NB4 (cell line): Measurements from ENCODE around the gene BANP.

Source experiments
- POLR2A ChIP-seq: IDR thresholded peaks from 2 replicates; pipeline ENCODE4 v1.6.1; 2011; ENCODE audit warnings: mild to moderate bottlenecking; ENCODE audit not compliant: insufficient read length; ENCODE audit errors: extremely low read depth
- TF ChIP-seq, protein P1 (sequence below): IDR thresholded peaks from one replicate; pipeline ENCODE4 v1.5.1; 2012; ENCODE audit warnings: low read depth, low read length
- TF ChIP-seq, protein P2 (sequence below): IDR thresholded peaks from 2 replicates; pipeline ENCODE4 v1.6.1; 2011; ENCODE audit warnings: low read depth, low read length

DNA sequence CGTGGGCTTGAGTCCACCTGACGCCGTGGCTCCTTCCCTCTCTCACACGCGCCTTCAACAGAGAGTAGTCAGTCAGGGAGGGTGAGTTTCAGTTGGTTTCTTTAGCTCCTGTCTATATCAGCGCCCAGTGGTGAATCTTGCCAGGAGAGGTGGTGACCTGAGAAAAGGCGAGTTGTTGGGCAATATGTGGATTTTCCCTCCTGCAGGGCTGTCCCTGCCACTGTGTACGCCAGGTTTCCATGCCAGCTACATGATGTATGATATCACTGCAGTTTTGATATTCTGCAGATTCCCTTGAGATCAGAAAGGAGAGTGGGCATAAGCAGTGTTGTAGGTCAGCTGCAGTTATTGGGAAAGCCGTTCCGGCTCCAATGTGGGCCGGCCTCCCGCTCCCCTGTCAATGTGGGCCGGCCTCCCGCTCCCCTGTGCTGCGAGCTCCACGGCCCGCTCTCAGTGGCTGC, 31.4 kb downstream of the BANP start:
- TF ChIP-seq, protein P1, sequence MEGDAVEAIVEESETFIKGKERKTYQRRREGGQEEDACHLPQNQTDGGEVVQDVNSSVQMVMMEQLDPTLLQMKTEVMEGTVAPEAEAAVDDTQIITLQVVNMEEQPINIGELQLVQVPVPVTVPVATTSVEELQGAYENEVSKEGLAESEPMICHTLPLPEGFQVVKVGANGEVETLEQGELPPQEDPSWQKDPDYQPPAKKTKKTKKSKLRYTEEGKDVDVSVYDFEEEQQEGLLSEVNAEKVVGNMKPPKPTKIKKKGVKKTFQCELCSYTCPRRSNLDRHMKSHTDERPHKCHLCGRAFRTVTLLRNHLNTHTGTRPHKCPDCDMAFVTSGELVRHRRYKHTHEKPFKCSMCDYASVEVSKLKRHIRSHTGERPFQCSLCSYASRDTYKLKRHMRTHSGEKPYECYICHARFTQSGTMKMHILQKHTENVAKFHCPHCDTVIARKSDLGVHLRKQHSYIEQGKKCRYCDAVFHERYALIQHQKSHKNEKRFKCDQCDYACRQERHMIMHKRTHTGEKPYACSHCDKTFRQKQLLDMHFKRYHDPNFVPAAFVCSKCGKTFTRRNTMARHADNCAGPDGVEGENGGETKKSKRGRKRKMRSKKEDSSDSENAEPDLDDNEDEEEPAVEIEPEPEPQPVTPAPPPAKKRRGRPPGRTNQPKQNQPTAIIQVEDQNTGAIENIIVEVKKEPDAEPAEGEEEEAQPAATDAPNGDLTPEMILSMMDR = no peak
- TF ChIP-seq POLR2A = no peak
- TF ChIP-seq, protein P2, sequence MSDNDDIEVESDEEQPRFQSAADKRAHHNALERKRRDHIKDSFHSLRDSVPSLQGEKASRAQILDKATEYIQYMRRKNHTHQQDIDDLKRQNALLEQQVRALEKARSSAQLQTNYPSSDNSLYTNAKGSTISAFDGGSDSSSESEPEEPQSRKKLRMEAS = no peak
